K562 (cell line): Measurements from ENCODE around the gene TTYH2. TPM values are rescaled to one million over a fixed set of nuclear protein-coding genes. Genes with fewer than 3 reads are reported as not detected.

Experiments used
- ATAC-seq: fragments of 200-7000 bp; cut with Tn5 transposase; 3 replicates; pipeline ENCODE4 v1.9.1; 2020; ENCODE audit warnings: moderate library complexity
- BruUV-seq: library from RNA; stranded (reverse); fragments of 400-500 nt; replicated peaks from 2 replicates; lab custom pipeline; 2021; lab: Mats Ljungman, UMichigan
- CTCF ChIA-PET: fragments of 300-600 bp; formaldehyde crosslinking; extraction: SDS; loops from one replicate; lab custom pipeline; 2021; ENCODE audit warnings: low intra/inter-chr PET ratio; lab: Yijun Ruan, JAX
- POLR2A ChIA-PET: fragments of 300-600, 350-650 bp; sonication (Branson Sonifier 250); formaldehyde crosslinking; extraction: SDS; loops from one replicate; lab custom pipeline; 2021; ENCODE audit warnings: antibody characterized with exemption, inconsistent platforms; lab: Yijun Ruan, JAX
- DNase-seq, 4 experiments: peaks; one replicate each; pipeline versions ENCODE4 v3.0.0 to v3.0.0-alpha.2; 2011 to 2018; ENCODE audit warnings: low spot score in 3 of 4, mixed read lengths in 3 of 4; ENCODE audit errors: extremely low read depth in 1 of 4
- FAIRE-seq: peaks from 2 replicates; lab custom pipeline; 2011; peaks lifted over from hg19 to GRCh38; lab: Jason Lieb, UNC
- H2AFZ ChIP-seq: 2 replicates; pipeline ENCODE4 v1.6.0; 2011; ENCODE audit warnings: low read depth, low read length, control low read depth, inconsistent platforms
- H3K27ac ChIP-seq: fragments of 200-600 bp; 3 replicates; pipeline ENCODE4 v1.8.0; 2011; ENCODE audit warnings: low read depth, mild to moderate bottlenecking, control low read depth, inconsistent platforms, low read length, moderate library complexity, mixed read lengths; ENCODE audit errors: extremely low read depth
- H3K27me3 ChIP-seq, 2 experiments: fragments of 300-600 bp in 1 of 2; 2 replicates in 1 of 2; 3 replicates in 1 of 2; pipeline versions ENCODE4 v1.6.0 to v1.8.0; 2011; ENCODE audit warnings: inconsistent platforms in 2 of 2, low read length in 2 of 2, mild to moderate bottlenecking in 1 of 2, mixed read lengths in 1 of 2, moderate library complexity in 1 of 2; ENCODE audit not compliant: control insufficient read depth in 2 of 2, insufficient read depth in 2 of 2
- H3K36me3 ChIP-seq: fragments of 300-600 bp; 3 replicates; pipeline ENCODE4 v1.8.0; 2011; ENCODE audit warnings: mild to moderate bottlenecking, low read length, inconsistent platforms; ENCODE audit not compliant: control insufficient read depth, insufficient read depth
- H3K4me1 ChIP-seq, 2 experiments: fragments of 200-600 bp in 1 of 2; replicated peaks in 1 of 2; 2 replicates in 1 of 2; 3 replicates in 1 of 2; pipeline versions ENCODE4 v1.5.1 to v1.8.0; 2011; ENCODE audit warnings: inconsistent platforms in 2 of 2, low read length in 2 of 2, mild to moderate bottlenecking in 1 of 2, mixed read lengths in 1 of 2, moderate library complexity in 1 of 2; ENCODE audit not compliant: control insufficient read depth in 2 of 2, insufficient read depth in 2 of 2
- H3K4me2 ChIP-seq: 2 replicates; pipeline ENCODE4 v1.6.1; 2011; ENCODE audit warnings: low read length, control low read depth, inconsistent platforms, mixed read lengths; ENCODE audit not compliant: insufficient read depth
- H3K4me3 ChIP-seq: fragments of 200-600 bp; sonication (generic), shearing (Covaris generic); 2 replicates; pipeline ENCODE4 v1.5.1; 2016; ENCODE audit warnings: control low read depth, inconsistent platforms
- H3K79me2 ChIP-seq: fragments of 200-600 bp; 3 replicates; pipeline ENCODE4 v1.8.0; 2011; ENCODE audit warnings: low read length, inconsistent platforms; ENCODE audit not compliant: control insufficient read depth, insufficient read depth
- H3K9ac ChIP-seq, 2 experiments: 2 replicates each; pipeline versions ENCODE4 v1.6.0 to v1.6.1; 2011; ENCODE audit warnings: low read depth in 2 of 2, low read length in 2 of 2, control low read depth in 1 of 2, inconsistent platforms in 1 of 2, mild to moderate bottlenecking in 1 of 2, mixed read lengths in 1 of 2; ENCODE audit not compliant: insufficient read depth in 1 of 2
- H3K9me1 ChIP-seq: one replicate; pipeline ENCODE4 v1.6.0; 2011; ENCODE audit warnings: inconsistent platforms, mild to moderate bottlenecking, low read length, moderate library complexity; ENCODE audit not compliant: control insufficient read depth, insufficient read depth
- H3K9me3 ChIP-seq: replicated peaks from 2 replicates; pipeline ENCODE4 v1.5.1; 2011; ENCODE audit warnings: low read depth, low read length, inconsistent platforms; ENCODE audit not compliant: control insufficient read depth, insufficient read depth
- H4K20me1 ChIP-seq: replicated peaks from 2 replicates; pipeline ENCODE4 v1.6.1; 2011; ENCODE audit warnings: low read length, inconsistent platforms, mixed read lengths; ENCODE audit not compliant: control insufficient read depth, insufficient read depth
- MEIS2 ChIP-seq: fragments of 450-650 bp; IDR thresholded peaks from 2 replicates; pipeline ENCODE4 v1.6.1; 2014; ENCODE audit warnings: mild to moderate bottlenecking; ENCODE audit not compliant: partially characterized antibody
- NBN ChIP-seq: fragments of 450-650 bp; IDR thresholded peaks from 2 replicates; pipeline ENCODE4 v1.6.1; 2016; ENCODE audit warnings: low read depth, mild to moderate bottlenecking
- ZFP36 ChIP-seq: fragments of 150-350 bp; IDR thresholded peaks from 2 replicates; pipeline ENCODE4 v1.6.1; 2018; ENCODE audit warnings: low read length, low read depth; ENCODE audit not compliant: partially characterized antibody
- WGBS: fragments of 100-300 bp; shearing (Covaris generic); methylation state at CpG from one replicate; pipeline ENCODE4 v1.1.6; 2016; ENCODE audit warnings: low coverage, mixed read lengths; ENCODE audit not compliant: insufficient coverage; ENCODE audit errors: missing lambda C conversion rate; 5-methylcytosine and 5-hydroxymethylcytosine counted together
- in situ Hi-C: fragments of 300-500 bp; cut with MboI; formaldehyde crosslinking; loops from 4 replicates; pipeline ENCODE4 v1.15.0; 2018; ENCODE audit warnings: inconsistent platforms, mixed read lengths
- intact Hi-C: fragments of 100-400 bp; cut with micrococcal nuclease; formaldehyde crosslinking; loops from 2 replicates; pipeline ENCODE4 v1.14.2; 2022
- polyA plus RNA-seq, 8 experiments: library from polyadenylated mRNA; depleted of rRNA in 4 of 8; stranded (reverse) in 5 of 8; unstranded in 3 of 8; fragments of >200 nt; fragmentation: Nextera tagmentation in 2 of 8; fragmentation: Illumina TruSeq in 1 of 8; extraction: Ambion mirVana in 2 of 8; extraction: Trizol in 1 of 8; gene quantifications; 2 replicates each; pipeline versions ENCODE4 v1.2.1 to v1.2.3, GENCODE V29; 2011 to 2014; ENCODE audit warnings: inconsistent platforms in 1 of 8, missing spikeins in 1 of 8
- total RNA-seq, 7 experiments: library from RNA; depleted of rRNA in 6 of 7; stranded (reverse); fragments of >200 nt in 6 of 7; fragmentation: Illumina TruSeq in 2 of 7; extraction: Trizol in 2 of 7; gene quantifications; 2 replicates each; pipeline versions ENCODE4 v1.2.1 to v1.2.3, GENCODE V29; 2011 to 2021; ENCODE audit warnings: low replicate concordance in 1 of 7
- TF ChIP-seq, protein P1 (sequence below): sonication (generic); formaldehyde crosslinking; IDR thresholded peaks from 2 replicates; pipeline ENCODE4 v1.8.1; 2023; ENCODE audit warnings: mild to moderate bottlenecking, missing genetic modification reagents, moderate library complexity
- TF ChIP-seq, protein P2 (sequence below), 2 experiments: fragments of 450-650 bp in 1 of 2; IDR thresholded peaks; 2 replicates each; pipeline ENCODE4 v1.6.1; 2011 to 2017; ENCODE audit warnings: low read depth in 2 of 2, antibody characterized with exemption in 1 of 2, borderline replicate concordance in 1 of 2, low read length in 1 of 2, mild to moderate bottlenecking in 1 of 2, mixed read lengths in 1 of 2; ENCODE audit not compliant: control insufficient read depth in 1 of 2

TTYH2 gene
- total and polyA plus RNA-seq, 9 of the 15 experiments (the other 6 are each of a cell fraction or from before 2014, with no cell fraction given) = 0.03 to 2.0 (median 0.91) TPM

DNA sequence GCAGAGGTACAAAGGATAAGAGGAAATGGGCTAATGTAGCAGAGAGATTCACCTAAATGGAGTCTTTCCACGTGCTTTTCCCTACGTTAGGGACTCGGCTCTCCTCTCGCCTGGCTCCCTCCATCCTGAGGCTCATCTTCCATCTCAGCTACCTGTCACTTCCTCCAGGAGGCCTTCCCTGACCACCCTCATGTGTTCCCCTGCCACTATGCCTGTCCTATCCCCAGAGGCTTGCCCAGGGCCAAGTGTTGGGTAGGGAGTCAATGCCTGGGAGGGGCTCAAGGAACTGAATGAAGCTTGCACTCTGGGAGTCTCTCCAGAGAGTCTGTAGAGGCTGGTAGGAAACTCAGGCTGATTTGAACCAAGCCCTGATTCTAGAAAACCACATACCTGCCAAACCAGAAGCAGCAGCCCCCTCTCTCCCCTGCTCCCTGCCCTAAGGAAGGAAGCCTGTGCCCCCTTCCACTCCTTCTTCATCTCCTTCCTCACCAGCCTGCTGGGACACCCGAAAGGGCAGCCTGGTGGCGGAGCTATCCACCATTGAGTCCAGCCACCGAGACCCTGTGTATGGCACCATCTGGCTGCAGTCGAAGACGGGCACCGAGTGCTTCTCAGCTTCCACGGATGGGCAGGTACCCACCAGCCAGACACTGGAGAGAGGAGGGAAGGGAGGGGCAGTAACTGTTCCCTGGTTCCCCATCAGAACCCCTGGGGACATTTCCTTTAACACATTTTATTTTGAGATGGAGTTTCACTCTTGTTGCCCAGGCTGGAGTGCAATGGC, 86.0 kb downstream of the TTYH2 start:
- Histone ChIP-seq H3K36me3 (no peaks in the 10 kb centered on the region), H3K9me1 (no peaks in the 10 kb centered on the region), H3K27me3 (no peaks in the 10 kb centered on the region), H3K4me3 (no peak overlapping the region), H3K9me3 (peaks cover 2% of the 10 kb centered on the region; the same call in 1 of the 2 replicates), H3K4me1 (peaks cover 14 to 21% of the 10 kb centered on the region in 2 experiments; a peak in 4 of 5 replicates), H4K20me1 (no peaks in the 10 kb centered on the region), H3K9ac (peak overlapping the region in 1 of 2 experiments; percentile 55; a peak in 1 of 4 replicates), H3K79me2 (no peaks in the 10 kb centered on the region), H3K27ac (no peak overlapping the region), H3K4me2 (no peak overlapping the region), H2AFZ (peak overlapping the region; percentile 62)
- no TSS peak for BruUV-seq
- FAIRE-seq = no peak
- no peak for DNase-seq
- ATAC-seq = no peak
- intact Hi-C loops (loop anchor here (5.0 kb wide), 1 partner anchor 303 kb away; no protein-coding TSS in a partner anchor), in situ Hi-C loops (loop anchor here (5.0 kb wide), 1 partner anchor 48 kb away; no protein-coding TSS in a partner anchor)
- WGBS = 42% methylated on average over 8 of the region's 11 CpGs
- CTCF ChIA-PET = interaction anchor here (3.7 kb wide), 1 partner anchor 55 kb away, joined by 21 read pairs; no protein-coding TSS in a partner anchor
- TF ChIP-seq ZFP36 = peak; percentile 65
- TF ChIP-seq, protein P1, sequence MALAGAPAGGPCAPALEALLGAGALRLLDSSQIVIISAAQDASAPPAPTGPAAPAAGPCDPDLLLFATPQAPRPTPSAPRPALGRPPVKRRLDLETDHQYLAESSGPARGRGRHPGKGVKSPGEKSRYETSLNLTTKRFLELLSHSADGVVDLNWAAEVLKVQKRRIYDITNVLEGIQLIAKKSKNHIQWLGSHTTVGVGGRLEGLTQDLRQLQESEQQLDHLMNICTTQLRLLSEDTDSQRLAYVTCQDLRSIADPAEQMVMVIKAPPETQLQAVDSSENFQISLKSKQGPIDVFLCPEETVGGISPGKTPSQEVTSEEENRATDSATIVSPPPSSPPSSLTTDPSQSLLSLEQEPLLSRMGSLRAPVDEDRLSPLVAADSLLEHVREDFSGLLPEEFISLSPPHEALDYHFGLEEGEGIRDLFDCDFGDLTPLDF (CRISPR knock-in tag) = no peak
- TF ChIP-seq MEIS2 = no peak
- TF ChIP-seq, protein P2, sequence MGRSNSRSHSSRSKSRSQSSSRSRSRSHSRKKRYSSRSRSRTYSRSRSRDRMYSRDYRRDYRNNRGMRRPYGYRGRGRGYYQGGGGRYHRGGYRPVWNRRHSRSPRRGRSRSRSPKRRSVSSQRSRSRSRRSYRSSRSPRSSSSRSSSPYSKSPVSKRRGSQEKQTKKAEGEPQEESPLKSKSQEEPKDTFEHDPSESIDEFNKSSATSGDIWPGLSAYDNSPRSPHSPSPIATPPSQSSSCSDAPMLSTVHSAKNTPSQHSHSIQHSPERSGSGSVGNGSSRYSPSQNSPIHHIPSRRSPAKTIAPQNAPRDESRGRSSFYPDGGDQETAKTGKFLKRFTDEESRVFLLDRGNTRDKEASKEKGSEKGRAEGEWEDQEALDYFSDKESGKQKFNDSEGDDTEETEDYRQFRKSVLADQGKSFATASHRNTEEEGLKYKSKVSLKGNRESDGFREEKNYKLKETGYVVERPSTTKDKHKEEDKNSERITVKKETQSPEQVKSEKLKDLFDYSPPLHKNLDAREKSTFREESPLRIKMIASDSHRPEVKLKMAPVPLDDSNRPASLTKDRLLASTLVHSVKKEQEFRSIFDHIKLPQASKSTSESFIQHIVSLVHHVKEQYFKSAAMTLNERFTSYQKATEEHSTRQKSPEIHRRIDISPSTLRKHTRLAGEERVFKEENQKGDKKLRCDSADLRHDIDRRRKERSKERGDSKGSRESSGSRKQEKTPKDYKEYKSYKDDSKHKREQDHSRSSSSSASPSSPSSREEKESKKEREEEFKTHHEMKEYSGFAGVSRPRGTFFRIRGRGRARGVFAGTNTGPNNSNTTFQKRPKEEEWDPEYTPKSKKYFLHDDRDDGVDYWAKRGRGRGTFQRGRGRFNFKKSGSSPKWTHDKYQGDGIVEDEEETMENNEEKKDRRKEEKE (IDR thresholded peaks at IDR 0.05; ENCODE audit: borderline replicate concordance in 1 of 2, control insufficient read depth in 1 of 2, low read depth in 2 of 2, low read length in 1 of 2) = no peak
- no peak for TF ChIP-seq NBN
- POLR2A ChIA-PET = interaction anchor here (0.6 to 1.7 kb wide), 3 partner anchors 12 to 61 kb away, joined by 3 read pairs; no protein-coding TSS in a partner anchor
